ENCODE data around the gene SNPH. TPM values are rescaled to one million over a fixed set of nuclear protein-coding genes. Genes with fewer than 3 reads are reported as not detected.
A peak's percentile ranks its signal among the peaks of the same experiment; 100 is the strongest.

Gene SNPH
- total RNA-seq, 1 donor from 2014 or later = 11.2 TPM

DNA sequence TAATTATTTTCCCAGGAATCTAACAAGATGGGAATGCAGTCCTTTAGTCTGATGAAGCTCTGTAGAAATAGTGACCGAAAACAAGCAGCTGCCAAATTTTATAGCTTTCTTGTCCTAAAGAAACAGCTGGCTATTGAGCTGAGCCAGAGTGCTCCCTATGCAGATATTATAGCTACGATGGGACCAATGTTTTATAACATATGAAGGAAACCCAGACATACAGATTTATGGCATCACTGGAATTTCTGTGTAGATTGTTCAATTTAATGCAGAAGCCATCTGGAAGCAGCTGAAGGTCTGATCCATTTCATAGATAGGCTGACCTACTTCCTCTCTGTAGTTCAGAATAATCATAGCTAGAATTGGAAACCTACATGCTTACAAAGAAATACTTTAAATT, 11.8 kb upstream of the SNPH start:
- Histone ChIP-seq H3K36me3 (no peaks in the 10 kb centered on the region), H3K9me3 (replicated peaks) (no peaks in the 10 kb centered on the region), H3K4me3 (no peak overlapping the region), H3K27ac (replicated peaks) (no peak overlapping the region), H3K27me3 (ENCODE audit: low read depth) (peaks cover 26% of the 10 kb centered on the region), H3K4me1 (no peaks in the 10 kb centered on the region)
- intact Hi-C loops (cut with micrococcal nuclease) = no loop called here
- no peak for DNase-seq
- TF ChIP-seq, protein P1, sequence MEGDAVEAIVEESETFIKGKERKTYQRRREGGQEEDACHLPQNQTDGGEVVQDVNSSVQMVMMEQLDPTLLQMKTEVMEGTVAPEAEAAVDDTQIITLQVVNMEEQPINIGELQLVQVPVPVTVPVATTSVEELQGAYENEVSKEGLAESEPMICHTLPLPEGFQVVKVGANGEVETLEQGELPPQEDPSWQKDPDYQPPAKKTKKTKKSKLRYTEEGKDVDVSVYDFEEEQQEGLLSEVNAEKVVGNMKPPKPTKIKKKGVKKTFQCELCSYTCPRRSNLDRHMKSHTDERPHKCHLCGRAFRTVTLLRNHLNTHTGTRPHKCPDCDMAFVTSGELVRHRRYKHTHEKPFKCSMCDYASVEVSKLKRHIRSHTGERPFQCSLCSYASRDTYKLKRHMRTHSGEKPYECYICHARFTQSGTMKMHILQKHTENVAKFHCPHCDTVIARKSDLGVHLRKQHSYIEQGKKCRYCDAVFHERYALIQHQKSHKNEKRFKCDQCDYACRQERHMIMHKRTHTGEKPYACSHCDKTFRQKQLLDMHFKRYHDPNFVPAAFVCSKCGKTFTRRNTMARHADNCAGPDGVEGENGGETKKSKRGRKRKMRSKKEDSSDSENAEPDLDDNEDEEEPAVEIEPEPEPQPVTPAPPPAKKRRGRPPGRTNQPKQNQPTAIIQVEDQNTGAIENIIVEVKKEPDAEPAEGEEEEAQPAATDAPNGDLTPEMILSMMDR (IDR thresholded peaks at IDR 0.05; ENCODE audit: borderline replicate concordance) = no peak

DNA sequence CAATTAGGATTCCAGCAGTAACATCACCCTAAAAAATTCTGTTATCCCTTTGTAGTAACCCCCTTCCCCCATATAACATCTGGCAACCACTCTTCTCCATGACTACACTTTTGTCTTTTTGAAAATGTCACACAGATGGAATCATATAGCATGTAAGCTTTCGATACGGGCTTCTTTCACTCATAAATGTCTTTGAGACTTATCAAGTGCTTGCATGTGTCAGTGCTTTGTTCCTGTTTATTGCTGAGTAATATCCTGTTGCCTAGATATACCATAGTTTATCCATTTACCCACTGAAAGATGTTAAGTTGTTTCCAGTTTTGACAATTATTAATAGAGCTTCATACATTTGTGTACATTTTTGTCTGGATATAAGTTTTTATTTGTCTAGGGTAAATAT, 10.4 kb upstream of the SNPH start:
- TF ChIP-seq, protein P1 (IDR thresholded peaks at IDR 0.05; ENCODE audit: borderline replicate concordance) = no peak

DNA sequence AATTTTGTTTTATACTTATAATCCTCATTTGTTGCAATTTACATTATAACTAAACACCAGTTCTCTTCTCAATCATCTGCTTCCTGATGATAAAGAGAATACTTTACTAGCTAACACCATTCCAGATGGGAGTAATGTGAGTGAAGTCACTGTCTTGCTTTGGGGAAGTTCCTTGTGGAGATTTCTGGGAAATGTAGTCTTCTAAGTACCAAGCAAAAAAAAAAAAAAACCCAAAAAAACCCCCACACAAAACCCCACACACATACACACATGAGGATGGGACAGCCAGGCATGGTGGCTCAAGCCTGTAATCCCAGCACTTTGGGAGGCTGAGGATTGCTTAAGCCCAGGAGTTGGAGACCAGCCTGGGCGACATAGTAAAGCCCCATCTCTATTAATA, 2.2 kb upstream of the SNPH start:
- DNase-seq = no peak
- Histone ChIP-seq H3K27ac (replicated peaks) (no peak overlapping the region), H3K27me3 (ENCODE audit: low read depth) (peaks cover 17% of the 10 kb centered on the region), H3K4me1 (peaks cover 34% of the 10 kb centered on the region), H3K36me3 (no peaks in the 10 kb centered on the region), H3K9me3 (replicated peaks) (no peaks in the 10 kb centered on the region), H3K4me3 (no peak overlapping the region)
- TF ChIP-seq, protein P1 (IDR thresholded peaks at IDR 0.05; ENCODE audit: borderline replicate concordance) = no peak
- intact Hi-C loops (cut with micrococcal nuclease) = no loop called here

More for the DNA sequence above, 10.4 kb upstream of the SNPH start:
- intact Hi-C loops (cut with micrococcal nuclease) = no loop called here
- Histone ChIP-seq H3K4me1 (no peaks in the 10 kb centered on the region), H3K36me3 (no peaks in the 10 kb centered on the region), H3K27ac (replicated peaks) (no peak overlapping the region), H3K9me3 (replicated peaks) (no peaks in the 10 kb centered on the region), H3K4me3 (no peak overlapping the region), H3K27me3 (ENCODE audit: low read depth) (peaks cover 31% of the 10 kb centered on the region)
- DNase-seq = no peak

DNA sequence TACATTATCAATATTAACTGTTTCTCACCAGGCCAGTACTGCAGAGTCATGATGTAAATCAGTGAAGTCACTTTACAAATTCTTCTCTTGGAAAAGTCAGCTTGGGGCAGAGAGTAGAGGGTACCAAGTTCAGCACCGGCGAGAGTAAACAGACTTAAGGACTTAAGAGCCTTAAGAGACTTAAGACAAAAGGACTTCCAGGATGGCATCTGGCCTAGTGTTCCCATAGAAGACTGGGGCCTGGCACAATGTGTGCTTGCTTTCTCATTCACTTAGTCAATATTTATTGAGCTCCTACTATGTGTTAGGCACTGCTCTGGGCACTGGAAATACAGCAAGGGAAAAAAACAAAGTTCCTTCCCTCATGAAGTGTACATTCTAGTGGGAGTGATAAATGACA, 1.4 kb upstream of the SNPH start:
- peaks cover 17% of the 10 kb centered on the region for H3K27me3 ChIP-seq (ENCODE audit: low read depth)
- DNase-seq = no peak
- TF ChIP-seq, protein P1 (IDR thresholded peaks at IDR 0.05; ENCODE audit: borderline replicate concordance) = no peak
- H3K9me3 ChIP-seq (replicated peaks) = no peaks in the 10 kb centered on the region
- no peak overlapping the region for H3K4me3 ChIP-seq
- intact Hi-C loops (cut with micrococcal nuclease) = no loop called here
- peaks cover 37% of the 10 kb centered on the region for H3K4me1 ChIP-seq
- H3K27ac ChIP-seq (replicated peaks) = no peak overlapping the region
- no peaks in the 10 kb centered on the region for H3K36me3 ChIP-seq

DNA sequence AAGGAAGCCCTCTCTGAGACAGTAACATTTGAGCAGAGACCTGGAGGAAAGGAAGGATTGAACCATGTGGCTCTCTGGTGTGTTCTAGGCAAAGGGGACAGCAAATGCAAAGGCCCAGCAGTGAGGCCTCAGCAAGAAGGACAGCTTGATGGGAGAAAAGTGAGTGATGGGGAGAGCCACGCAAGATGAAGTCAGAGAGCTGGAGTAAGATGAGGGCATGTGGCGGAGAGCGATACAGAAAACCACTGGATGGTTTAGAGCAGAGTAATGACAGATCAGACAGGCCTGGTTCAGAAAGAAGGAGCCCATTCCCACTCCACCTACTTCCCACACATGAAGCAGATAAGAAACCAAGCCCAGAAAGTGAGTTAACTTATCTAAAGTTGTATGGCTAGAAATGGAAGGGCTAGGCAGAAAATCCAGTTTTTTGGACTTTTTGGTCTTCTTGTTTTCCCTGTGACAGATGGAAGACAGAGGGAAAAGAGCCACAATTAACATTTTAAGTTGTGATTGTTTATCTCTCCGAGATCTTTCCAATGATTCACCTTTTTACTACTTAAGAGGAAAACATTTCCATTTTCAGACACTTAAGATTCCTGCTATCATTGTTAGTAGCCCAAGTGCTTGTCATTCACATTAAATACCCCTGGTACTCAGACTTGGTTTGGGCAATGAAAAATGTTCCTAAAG, 723 bp upstream of the SNPH start:
- no peaks in the 10 kb centered on the region for H3K9me3 ChIP-seq (replicated peaks)
- no peak for DNase-seq
- TF ChIP-seq, protein P1 (IDR thresholded peaks at IDR 0.05; ENCODE audit: borderline replicate concordance) = no peak
- H3K27me3 ChIP-seq (ENCODE audit: low read depth) = peaks cover 15% of the 10 kb centered on the region
- H3K36me3 ChIP-seq = no peaks in the 10 kb centered on the region
- intact Hi-C loops (cut with micrococcal nuclease) = no loop called here
- peaks cover 37% of the 10 kb centered on the region for H3K4me1 ChIP-seq
- H3K27ac ChIP-seq (replicated peaks) = peak overlapping the region; percentile 70
- peak overlapping the region; percentile 92 for H3K4me3 ChIP-seq

Data from left ventricle myocardium inferior (tissue), 1 donor.